T-helper 1 cell (primary cell): ENCODE measurements around the gene MRPL18.
"Not testable (repeated sequence)": the region's sequence is repeated elsewhere in the genome, so short reads cannot be mapped to it uniquely, and the experiment has no call there.

Source experiments
- DNase-seq, 5 donors: peaks; one replicate each; pipeline ENCODE4 v3.0.0-alpha.2; 2012 to 2020

MRPL18 gene

DNA sequence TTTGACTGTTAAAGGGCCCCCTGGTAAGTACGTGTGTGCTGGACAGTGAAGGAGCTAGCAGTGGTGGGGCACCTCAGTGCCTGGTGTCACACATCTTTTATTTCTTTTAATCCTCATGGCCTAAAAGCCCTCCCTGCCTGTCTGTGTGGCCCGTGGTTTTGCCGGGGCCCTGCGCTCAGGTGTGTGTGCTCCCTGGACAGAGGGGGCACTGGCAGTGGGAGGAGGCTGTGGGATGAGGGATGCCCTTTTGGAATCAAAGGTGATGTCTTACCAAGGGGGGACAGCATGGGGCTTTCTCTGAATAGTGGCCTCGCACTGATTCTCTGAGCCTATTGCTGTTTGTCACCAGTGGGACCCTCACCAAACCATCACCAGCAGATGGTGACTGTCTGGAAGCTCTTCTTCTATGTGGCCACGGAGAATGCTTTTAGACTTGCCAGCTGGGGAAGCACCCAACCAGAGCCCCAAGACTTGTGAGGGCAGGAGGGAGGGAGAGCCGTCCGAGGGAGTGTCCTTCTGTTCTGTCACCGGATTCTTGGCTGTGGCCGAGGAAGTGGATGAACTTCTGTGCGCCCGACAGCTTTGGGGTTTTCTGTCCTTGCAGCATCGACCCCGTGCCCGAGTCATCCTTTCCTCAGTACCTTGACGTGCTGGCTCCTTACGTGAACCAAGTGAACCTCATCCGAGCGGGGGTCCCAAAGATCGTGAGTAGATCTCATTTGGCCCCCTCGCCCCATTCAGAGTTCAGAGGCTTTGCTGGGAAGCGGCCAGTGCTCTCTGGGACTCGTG is 27.9 kb downstream of the MRPL18 start:
- DNase-seq: no peak

DNA sequence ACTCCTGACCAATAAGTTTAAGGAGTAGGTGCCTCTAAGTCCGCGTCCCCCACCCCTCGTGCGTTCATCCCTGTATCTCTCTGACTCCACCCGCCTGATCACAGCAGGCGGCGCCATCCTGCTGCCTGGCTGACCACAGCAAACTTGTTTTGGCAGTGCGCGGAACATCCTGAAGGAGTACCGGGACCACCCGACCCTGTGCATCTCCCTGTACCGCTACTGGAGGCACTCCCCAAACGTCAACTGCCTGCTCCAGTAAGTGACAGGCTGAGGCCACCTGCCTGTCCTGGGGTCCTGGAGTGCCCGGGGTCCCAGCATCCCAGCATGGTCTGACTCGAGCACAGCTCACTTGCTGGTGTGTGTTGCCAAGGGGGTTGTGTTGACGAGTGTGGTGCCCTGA is 28.8 kb downstream of the MRPL18 start:
- no peak for DNase-seq

DNA sequence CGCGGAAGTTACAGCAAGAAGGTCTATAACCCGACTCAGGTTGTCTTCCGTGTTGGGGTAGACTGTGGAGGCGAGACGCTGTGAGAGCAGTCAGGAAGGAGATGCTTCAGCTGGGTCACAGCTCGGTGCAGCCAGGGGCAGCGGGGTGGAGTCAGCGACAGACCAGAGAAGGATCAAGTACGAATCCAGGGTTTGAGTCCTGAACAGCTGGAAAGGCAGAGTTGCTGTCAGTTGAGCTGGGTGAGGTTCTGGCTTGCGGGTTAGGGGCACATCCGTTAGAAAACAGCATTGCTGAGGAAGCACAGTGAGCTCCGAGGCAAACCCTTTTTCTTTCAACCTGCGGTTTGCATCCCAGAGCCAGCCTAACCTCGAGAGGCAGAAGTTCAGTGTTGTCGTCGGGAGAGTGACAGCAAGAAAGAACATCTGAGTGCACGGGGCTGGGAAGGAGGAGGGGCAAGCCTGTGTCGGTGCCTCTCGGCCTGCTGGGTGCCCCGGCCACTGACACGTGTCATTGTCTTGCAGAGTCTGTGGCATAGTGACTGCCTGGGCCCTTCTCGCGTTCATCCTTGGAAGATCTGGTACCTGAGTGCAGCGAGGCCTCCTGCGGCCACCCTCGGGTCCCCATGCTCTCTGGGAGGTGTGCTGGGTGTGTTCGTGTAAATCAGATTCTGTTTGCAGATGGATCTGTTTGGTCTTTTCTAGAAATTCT is 29.8 kb downstream of the MRPL18 start:
- peak in 2 of 5 donors; percentile 14 to 53 for DNase-seq

DNA sequence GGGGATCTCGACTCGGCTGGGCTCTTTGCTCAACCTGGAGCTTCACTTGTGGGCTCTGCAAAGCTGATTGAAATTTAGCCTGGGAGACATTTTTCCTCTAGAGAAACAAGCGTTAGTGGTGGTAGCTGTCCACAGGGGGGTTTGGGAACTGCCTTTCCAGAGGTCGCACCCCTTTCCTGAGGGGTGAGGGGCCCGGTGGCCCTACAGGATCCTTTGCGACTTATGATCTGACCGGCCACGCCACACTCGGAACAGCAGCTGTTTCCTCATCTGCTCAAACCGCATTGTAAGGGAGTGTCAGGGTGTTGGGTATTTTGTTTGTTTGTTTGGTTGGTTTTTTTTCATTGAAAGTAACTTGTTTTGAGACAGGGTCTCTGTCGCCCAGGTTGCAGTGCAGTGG is 30.9 kb downstream of the MRPL18 start:
- no peak for DNase-seq

DNA sequence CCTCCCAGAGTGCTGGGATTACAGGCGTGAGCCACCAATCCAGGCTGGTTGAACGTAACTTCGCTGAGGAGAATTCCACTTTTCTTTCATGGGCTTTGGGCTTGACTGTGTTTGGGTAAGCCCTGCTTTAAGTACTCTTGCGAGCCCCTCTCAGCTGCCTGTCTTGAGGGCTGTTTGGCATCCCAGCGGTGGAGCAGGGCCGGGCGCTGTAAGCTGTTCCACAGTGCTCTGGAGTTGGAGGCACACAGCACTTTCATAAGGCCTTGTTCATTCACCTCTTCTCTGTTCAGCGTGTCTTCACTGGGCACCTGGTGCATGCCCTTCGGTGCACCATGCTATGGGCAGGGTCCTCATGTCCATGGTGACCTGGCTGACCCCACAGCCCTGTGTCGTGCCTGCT is 31.5 kb downstream of the MRPL18 start:
- no peak for DNase-seq

DNA sequence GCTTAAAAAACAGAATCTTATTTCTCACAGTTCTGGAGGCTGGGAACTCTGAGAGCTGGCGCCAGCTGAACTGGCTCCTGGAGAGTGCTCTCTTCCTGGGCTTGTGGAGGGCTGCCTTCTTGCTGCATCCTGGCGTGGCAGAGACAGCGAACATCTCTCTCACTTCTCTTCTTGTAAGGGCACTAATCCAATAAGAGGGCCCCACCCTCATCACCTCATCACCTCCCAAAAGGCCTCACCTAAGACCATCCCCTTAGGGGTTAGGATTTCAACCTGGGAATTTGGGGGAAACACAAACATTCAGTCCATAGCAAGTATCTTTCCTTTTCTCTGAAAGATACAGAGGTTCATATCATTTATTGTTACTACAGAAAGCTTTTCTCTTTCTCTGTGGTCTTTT is 33.7 kb downstream of the MRPL18 start:
- DNase-seq: no peak

DNA sequence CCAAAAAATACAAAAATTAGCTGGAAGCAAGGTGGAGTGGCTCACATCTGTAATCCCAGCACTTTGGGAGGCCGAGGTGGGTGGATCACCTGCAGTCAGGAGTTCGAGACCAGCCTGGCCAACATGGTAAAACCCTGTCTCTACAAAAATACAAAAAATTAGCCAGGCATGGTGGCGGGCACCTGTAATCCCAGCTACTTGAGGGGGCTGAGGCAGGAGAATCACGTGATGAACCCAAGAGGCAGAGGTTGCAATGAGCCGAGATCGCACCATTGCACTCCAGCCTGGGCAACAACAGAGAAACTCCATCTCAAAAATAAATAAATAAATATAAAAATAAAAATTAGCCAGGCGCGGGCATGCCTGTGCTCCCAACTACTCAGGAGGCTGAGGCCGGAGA is 34.4 kb downstream of the MRPL18 start:
- DNase-seq: not testable (repeated sequence)

DNA sequence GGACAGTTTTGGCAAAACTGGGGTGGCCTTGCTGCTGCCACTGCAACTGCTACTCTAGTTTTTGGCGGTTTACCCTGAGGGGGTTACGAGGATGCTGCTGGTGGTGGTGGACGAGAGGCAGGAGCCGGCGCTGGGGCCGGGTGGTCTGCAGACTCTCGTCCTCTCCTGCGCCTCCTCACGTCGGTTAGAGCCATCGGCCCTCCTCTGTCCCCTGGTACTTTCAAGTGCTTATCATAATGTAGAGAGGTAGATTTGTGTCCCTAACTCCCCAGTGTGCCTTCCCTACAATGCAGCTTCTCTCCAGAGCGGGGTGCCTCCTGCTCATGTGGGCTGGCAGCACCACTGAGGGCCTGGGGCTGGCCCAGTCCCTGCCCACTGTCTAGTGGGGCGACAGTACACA is 35.7 kb downstream of the MRPL18 start:
- no peak for DNase-seq

DNA sequence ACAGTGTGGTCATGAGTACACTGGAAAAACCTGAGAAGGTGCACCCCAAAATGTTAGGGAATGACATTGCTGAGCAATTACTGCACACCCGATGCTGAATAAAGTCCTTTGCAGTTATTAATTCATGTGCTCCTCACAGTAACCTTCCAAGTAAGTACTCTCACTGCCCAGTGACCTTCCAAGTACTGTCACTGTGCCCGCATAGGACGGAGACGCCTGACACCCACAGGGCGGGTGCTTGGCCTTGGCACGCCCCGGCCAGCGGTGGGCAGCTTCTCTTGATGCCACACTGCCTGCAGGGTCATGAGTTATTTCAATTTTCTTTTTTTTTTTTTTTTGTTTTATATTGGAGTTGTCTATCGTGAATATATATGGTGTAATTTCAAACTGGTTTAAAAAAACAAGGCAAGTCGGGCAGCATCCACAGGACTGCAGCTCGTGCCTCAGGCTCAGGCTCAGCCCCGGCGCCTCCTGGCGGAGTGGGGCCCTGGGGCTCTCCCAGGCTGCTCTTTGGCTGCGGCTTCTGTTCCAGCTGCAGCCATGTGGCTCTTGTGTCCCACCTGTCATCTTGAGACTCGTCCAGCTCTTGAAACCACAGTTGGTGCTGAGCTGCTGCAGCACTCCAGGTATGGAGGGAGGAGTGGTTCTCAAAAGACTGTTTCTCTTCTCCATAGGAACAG is 36.8 kb downstream of the MRPL18 start:
- DNase-seq: no peak

DNA sequence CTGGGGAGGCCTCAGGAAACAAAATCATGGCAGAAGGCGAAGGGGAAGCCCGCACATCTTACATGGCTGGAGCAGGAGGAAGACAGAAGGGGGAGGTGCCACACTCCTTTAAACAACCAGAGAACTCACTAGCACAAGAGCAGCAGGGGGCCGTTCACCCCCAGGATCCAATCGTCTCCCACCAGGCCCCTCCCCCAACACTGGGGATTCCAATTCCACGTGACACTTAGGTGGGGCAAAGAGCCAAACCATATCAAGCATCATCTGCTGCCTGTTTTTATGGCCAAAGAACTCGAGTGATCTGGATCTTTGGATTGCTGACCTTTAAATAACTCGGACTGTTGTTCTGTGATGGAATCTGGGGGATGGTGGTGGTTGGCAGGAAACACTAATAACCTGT is 37.8 kb downstream of the MRPL18 start:
- no peak for DNase-seq

DNA sequence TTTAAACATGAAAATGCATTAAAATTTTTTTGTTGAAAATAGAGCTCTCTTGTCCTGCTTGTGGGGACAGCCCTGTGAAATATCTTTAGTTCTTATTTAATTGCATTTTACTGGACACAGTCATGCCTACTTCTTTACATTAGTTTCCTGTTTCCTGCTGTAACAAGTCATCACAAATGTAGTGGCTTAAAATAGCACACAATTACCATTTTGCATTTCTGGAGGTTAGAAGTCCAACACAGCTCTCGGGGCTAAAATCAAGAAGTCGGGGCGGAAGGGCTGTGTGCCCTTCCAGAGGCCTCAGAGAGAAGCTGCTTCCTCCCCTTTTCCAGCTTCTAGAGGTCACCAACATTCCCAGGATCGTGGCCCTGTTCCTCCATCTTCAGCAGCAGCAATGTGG is 39.3 kb downstream of the MRPL18 start:
- no peak for DNase-seq

DNA sequence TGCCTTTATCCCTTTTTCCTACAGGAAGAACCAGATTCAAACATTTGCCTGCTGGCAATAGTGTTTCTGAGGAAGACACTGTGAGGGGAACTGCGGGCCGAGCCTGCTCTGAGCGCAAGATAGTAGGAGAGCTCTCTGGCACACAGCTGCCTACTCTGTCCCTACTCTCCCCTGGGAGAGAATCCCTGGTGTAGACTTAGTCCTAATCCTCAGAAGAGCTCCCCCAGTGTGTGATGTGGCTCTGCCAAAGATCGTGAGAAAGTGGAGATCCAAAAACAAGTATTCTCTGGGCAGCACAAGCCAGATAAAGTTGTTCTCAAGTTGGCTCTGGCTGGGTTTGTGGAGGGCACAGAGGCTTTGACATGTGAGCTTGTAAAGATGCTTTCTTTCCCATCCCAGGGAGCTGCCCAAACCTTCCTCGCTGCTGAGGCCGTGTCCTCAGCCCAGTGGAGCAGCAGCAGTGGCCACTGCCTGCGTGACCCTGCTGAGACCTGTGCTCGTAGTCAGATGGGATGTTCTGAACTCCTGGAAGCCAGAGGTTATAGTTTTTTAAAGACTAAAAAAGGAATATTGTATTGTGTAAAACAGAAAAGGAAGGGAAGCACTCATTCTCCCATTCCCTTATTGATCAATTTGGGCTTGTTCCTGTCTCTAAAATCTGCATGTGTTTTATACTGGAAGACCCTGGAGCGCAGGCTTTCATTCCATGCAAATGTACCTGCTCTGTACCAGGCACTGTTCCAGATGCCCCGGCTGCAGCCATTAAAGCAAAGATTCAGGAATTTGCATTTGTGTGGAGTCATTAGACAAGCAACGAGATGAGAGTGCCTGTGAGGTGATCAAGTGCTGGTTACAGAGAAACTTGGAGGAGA is 40.5 kb downstream of the MRPL18 start:
- DNase-seq: no peak

DNA sequence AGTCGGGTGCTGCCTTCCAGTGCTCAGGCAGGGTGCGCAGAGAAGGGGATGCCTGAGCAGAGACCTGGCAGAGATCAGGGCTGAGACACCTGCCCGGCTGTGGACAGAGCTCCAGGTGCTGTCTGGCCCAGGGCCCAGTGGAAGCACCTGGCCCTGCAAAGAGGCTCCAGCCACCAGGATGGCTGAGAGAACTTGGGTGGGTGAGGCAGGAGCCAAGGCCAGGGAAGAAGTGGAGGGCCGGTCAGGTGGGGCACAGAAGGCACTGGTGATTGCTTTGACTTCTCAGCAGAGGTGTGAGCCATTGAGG is 41.1 kb downstream of the MRPL18 start:
- no peak for DNase-seq

DNA sequence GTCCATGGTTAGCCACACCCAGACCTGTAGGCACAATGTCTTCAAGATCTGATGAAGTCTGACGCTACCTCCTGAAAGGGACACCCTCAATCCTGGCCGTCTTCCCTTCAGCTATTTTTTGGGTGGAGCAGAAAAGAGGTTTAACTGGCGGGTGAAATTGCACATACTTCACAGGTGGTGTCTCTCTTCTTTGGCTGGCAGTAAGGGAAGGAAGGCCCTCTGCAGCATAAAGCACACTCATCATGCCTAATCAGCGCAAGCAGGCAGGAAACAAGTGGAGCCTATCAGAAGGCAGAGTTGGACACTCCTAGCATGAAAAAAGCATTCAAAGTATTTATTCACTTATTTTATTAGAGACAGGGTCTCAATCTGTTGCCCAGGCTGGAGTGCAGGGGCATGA is 42.7 kb downstream of the MRPL18 start:
- DNase-seq: no peak

DNA sequence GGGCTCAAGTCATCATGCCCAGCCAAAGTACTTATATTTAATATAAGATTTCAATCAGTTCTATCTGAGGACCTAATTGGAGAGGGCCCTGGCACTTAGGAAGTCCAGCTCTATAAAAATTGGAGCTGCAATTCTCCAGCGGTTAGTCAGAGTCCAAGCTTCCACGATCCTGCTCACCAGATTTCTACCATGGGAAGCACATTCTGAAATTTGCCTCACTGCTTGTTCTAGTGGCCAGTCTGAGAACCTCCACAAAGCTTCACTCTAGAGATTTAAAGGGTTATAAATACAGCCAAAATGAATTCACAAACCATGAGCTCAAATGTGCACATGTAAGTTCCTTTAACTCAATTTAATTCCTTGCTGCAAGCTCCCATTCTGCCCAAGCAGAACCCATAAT is 43.3 kb downstream of the MRPL18 start:
- no peak for DNase-seq

DNA sequence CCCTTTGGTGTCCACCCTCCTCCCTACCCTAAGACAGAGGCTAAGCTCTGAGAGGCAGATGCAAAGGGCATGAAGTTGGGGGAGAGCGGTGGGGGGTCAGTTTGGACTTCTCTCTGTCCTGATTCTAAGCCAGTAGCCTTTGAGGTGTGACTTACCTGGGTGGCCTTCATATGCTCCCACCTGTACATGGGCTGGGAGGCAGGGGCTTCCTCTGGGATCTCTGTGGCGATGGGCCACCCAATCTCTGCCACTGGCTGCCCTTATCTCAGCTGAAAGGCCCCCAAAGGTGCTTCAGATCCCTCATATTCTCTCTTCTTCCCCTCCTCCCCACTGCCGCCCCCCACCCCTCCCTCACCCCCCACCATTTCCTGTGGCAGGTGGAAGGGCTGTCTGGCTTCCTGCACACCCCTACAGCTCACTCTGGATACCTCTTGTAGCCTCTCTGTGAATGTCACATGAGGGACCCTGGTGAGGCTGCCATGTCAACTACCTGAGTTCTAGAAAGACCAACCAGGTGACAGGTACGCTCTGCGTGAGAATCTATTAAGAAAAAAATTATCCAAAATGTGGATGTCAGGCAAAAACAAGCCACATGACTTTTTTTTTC is 43.8 kb downstream of the MRPL18 start:
- DNase-seq: no peak

DNA sequence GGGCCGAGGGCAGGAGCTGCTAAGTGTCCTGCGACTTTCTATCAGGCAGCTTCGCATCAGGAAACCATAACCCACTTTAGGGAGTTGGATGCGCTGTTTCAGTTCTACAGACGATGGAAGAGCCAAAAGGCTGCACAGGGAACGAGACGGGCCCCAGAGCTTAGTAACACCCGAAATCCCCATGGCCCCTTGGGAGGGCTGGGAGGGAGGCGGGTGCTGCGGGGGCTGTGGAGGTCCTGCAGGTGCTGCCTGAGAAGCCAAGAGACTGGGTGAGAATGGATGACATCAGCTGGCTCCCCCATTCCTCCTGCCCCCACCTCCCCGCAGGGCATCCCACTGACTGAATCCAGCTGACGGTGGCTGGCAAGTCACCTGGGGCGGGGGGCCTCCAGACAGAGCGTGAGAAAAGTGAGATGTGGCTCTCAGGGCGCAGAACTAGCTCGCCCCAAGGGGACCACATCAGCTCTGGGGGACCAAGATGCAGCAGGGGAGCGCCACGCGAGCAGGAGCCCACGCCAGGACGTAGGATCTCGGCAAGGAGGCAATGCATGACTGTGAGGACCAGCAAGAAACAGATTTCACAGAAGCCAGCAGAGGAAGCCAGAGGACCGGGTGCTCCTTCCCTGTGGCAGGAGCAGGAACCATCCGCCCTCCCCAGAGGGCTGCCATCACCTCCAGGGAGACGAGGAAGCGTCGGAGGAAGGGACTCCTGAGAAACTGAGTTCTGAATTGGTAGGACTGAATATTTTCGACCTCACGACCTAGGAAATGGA is 46.6 kb downstream of the MRPL18 start:
- DNase-seq: no peak

DNA sequence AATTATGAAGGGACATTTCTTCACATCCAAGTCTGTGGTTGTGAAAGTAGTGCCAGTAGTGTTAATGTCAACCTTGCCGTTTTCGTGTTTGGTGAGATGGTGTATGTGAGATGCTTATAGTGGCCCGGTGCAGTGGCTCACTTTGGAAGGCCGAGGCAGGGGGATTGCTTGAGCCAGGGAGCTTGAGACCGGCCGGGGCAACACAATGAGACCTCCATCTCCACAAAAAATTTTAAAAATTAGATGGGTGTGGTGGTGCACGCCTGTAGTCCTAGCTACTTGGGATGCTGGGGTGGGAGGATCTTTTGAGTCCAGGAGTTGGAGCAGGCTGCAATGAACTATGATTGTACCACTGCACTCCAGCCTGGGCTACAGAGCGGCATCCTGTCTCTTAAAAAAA is 47.2 kb downstream of the MRPL18 start:
- no peak for DNase-seq

DNA sequence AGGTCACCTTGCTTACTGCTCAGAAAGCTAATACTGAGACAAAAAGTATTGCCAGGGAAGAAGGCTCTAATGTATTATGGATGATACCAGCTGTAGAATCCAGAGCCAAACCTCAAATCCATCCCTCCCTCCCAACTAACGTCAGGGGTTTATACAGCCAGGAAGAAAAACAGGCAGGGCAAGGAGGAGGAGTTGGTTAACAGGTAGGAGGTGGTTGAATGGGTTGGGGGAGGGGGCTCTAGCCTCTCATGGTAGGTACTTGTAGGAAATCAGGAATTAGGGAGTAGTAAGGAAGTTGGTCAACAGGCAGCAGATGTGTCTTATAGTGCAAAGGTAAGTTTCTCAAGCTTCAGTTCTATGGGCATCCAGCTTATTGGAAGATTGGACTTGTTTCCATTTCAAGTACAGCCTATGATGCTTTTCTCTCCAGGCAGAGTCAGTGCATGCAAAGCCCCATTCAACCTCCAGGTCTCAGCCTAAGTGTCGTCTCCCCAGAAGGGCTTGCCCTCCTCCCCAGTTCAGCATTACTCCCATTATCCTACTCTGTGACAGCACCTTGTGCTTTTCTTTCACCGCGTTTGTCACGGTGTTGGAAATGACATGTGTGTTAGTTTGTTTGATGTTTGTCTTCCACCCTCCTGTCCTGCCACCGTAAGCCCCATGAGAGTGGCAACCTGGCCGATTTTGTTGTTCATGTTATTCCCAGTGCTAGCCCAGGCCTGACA is 47.9 kb downstream of the MRPL18 start:
- no peak for DNase-seq

DNA sequence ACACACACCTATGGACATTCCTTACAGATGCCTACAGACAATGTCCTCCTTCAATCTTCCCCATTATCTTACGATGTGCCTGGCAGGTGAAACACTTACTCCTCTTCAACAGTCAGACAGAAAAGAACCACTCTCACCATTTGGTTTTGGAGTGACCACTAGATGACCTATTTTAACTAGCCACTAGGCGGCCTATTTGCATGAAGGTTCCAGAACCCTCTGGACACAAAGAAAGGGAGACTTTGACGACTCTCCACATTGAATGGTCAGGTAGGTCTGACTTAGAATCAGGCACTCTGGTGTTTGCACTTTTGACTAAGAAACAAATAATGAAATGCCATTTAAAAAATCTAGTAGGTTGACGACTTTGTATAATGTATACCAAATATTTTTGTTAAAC is 51.8 kb downstream of the MRPL18 start:
- no peak for DNase-seq
